ENCODE data around the gene CCDC51. TPM values are rescaled to one million over a fixed set of nuclear protein-coding genes. Genes with fewer than 3 reads are reported as not detected.
A peak's percentile ranks its signal among the peaks of the same experiment; 100 is the strongest.

The CCDC51 gene
- total and polyA plus RNA-seq, 2 of the 13 experiments (the other 11 are each of a cell fraction or from before 2014, with no cell fraction given): 18.1 to 29.4 TPM

GRCh38 chr3:48428572-48429316 lies 11.2 kb downstream of the CCDC51 start (continued):
- TF ChIP-seq CEBPZ (IDR thresholded peaks at IDR 0.05; ENCODE audit: low read length) (no peak), DBP (CRISPR knock-in tag; IDR thresholded peaks at IDR 0.05; ENCODE audit: not compliant biosample characterization) (no peak), ZNF552 (CRISPR knock-in tag; IDR thresholded peaks at IDR 0.05; ENCODE audit: borderline replicate concordance) (no peak), RAD51 (IDR thresholded peaks at IDR 0.05; ENCODE audit: borderline replicate concordance) (no peak), HNRNPL (IDR thresholded peaks at IDR 0.05; ENCODE audit: low read depth, low read length) (peak; percentile 93), TFAP4 (IDR thresholded peaks at IDR 0.05; ENCODE audit: borderline replicate concordance, low read depth) (peak; percentile 29; the same call in 1 of the 2 replicates), PTBP1 (IDR thresholded peaks at IDR 0.05; ENCODE audit: low read depth, low read length, poor library complexity, severe bottlenecking) (no peak), PBX2 (CRISPR knock-in tag; IDR thresholded peaks at IDR 0.05) (no peak), IKZF5 (CRISPR knock-in tag; IDR thresholded peaks at IDR 0.05) (no peak), ZNF382 (CRISPR knock-in tag; IDR thresholded peaks at IDR 0.05; ENCODE audit: borderline replicate concordance) (no peak), ZNF558 (CRISPR knock-in tag; IDR thresholded peaks at IDR 0.05; ENCODE audit: borderline replicate concordance) (0 out of 2 replicates have a peak, but pooled peaks have one; percentile 11), ZNF792 (CRISPR knock-in tag; IDR thresholded peaks at IDR 0.05) (peak; percentile 37; the same call in 1 of the 2 replicates), NFATC3 (CRISPR knock-in tag; IDR thresholded peaks at IDR 0.05) (no peak), MZF1 (CRISPR knock-in tag; IDR thresholded peaks at IDR 0.05; ENCODE audit: borderline replicate concordance) (no peak), JUN (CRISPR knock-in tag; IDR thresholded peaks at IDR 0.05) (no peak), KAT2B (IDR thresholded peaks at IDR 0.05; ENCODE audit: borderline replicate concordance, low read depth, low read length) (no peak), ZNF710 (CRISPR knock-in tag; IDR thresholded peaks at IDR 0.05; ENCODE audit: borderline replicate concordance) (no peak), ZNF263 (CRISPR knock-in tag; IDR thresholded peaks at IDR 0.05) (no peak), FLYWCH1 (CRISPR knock-in tag; IDR thresholded peaks at IDR 0.05) (no peak)

Data from HepG2 (cell line).